Measurements from ENCODE around the gene ZNF277. TPM values are rescaled to one million over a fixed set of nuclear protein-coding genes. Genes with fewer than 3 reads are reported as not detected.

Gene ZNF277
- total RNA-seq, 2 donors from 2014 or later, result 20.3 to 20.4 TPM

GRCh38 chr7:112359086-112359485 lies 152.6 kb downstream of the ZNF277 start:
- Mint-ChIP-seq H3K4me3 (no peak overlapping the region), H3K27me3 (ENCODE audit: insufficient read depth) (no peaks in the 10 kb centered on the region), H3K4me1 (peaks cover 22% of the 10 kb centered on the region), H3K36me3 (ENCODE audit: low read depth) (no peaks in the 10 kb centered on the region), H3K9me3 (peaks cover 7% of the 10 kb centered on the region), H3K27ac (no peak overlapping the region)
- H3K4me3 ChIP-seq (ENCODE audit: low read length), result no peak overlapping the region
- H3K9ac ChIP-seq (ENCODE audit: extremely low read depth, low read length, poor library complexity, severe bottlenecking), result no peak overlapping the region
- H3K27ac ChIP-seq (ENCODE audit: low read depth, low read length), result no peak overlapping the region
- no peaks in the 10 kb centered on the region for H3K27me3 ChIP-seq (ENCODE audit: control insufficient read depth, insufficient read depth, low read length, poor library complexity, severe bottlenecking)
- DNase-seq, result no peak
- H3K4me1 ChIP-seq (ENCODE audit: control insufficient read depth, insufficient read depth, low read length), result peaks cover 15% of the 10 kb centered on the region
- no peaks in the 10 kb centered on the region for H3K36me3 ChIP-seq (ENCODE audit: control insufficient read depth, insufficient read depth, low read length)
- H3K9me3 ChIP-seq (ENCODE audit: control insufficient read depth, low read length), result peaks cover 12% of the 10 kb centered on the region
- TF ChIP-seq CTCF (conservative IDR thresholded peaks at IDR 0.05), result no peak

GRCh38 chr7:112360681-112361080 lies 154.2 kb downstream of the ZNF277 start:
- Histone ChIP-seq H3K36me3 (ENCODE audit: control insufficient read depth, insufficient read depth, low read length) (no peaks in the 10 kb centered on the region), H3K27me3 (ENCODE audit: control insufficient read depth, insufficient read depth, low read length, poor library complexity, severe bottlenecking) (no peaks in the 10 kb centered on the region), H3K4me3 (ENCODE audit: low read length) (no peak overlapping the region), H3K9ac (ENCODE audit: extremely low read depth, low read length, poor library complexity, severe bottlenecking) (no peak overlapping the region), H3K4me1 (ENCODE audit: control insufficient read depth, insufficient read depth, low read length) (peaks cover 16% of the 10 kb centered on the region), H3K27ac (ENCODE audit: low read depth, low read length) (no peak overlapping the region), H3K9me3 (ENCODE audit: control insufficient read depth, low read length) (peaks cover 12% of the 10 kb centered on the region)
- DNase-seq, result no peak
- TF ChIP-seq CTCF (conservative IDR thresholded peaks at IDR 0.05), result no peak
- no peaks in the 10 kb centered on the region for H3K36me3 Mint-ChIP-seq (ENCODE audit: low read depth)
- H3K4me3 Mint-ChIP-seq, result no peak overlapping the region
- peaks cover 28% of the 10 kb centered on the region for H3K4me1 Mint-ChIP-seq
- H3K27ac Mint-ChIP-seq, result no peak overlapping the region
- 90 to 93% methylated on average over 8 of the region's 8 CpGs for WGBS, 2 experiments (ENCODE audit: insufficient coverage in 1 of 2, insufficient read length in 1 of 2)
- H3K9me3 Mint-ChIP-seq, result peaks cover 7% of the 10 kb centered on the region
- H3K27me3 Mint-ChIP-seq (ENCODE audit: insufficient read depth), result no peaks in the 10 kb centered on the region

- Histone ChIP-seq H3K27ac (ENCODE audit: low read depth, low read length) (no peak overlapping the region), H3K4me1 (ENCODE audit: control insufficient read depth, insufficient read depth, low read length) (peaks cover 16% of the 10 kb centered on the region), H3K9me3 (ENCODE audit: control insufficient read depth, low read length) (peaks cover 12% of the 10 kb centered on the region), H3K27me3 (ENCODE audit: control insufficient read depth, insufficient read depth, low read length, poor library complexity, severe bottlenecking) (no peaks in the 10 kb centered on the region), H3K9ac (ENCODE audit: extremely low read depth, low read length, poor library complexity, severe bottlenecking) (no peak overlapping the region), H3K4me3 (ENCODE audit: low read length) (no peak overlapping the region), H3K36me3 (ENCODE audit: control insufficient read depth, insufficient read depth, low read length) (no peaks in the 10 kb centered on the region)
- Mint-ChIP-seq H3K4me1 (peaks cover 28% of the 10 kb centered on the region), H3K27ac (no peak overlapping the region), H3K27me3 (ENCODE audit: insufficient read depth) (no peaks in the 10 kb centered on the region), H3K9me3 (peaks cover 7% of the 10 kb centered on the region), H3K4me3 (no peak overlapping the region), H3K36me3 (ENCODE audit: low read depth) (no peaks in the 10 kb centered on the region)
- no peak for DNase-seq
- TF ChIP-seq CTCF (conservative IDR thresholded peaks at IDR 0.05), result no peak
- WGBS, 2 experiments (ENCODE audit: insufficient coverage in 1 of 2, insufficient read length in 1 of 2), result 83 to 96% methylated on average over 2 to 3 of the region's 3 CpGs
Measured at GRCh38 chr7:112361154-112361553, 154.7 kb downstream of the ZNF277 start.

Measured in endodermal cell (in vitro differentiated cells).